ENCODE measurements around the gene RAI1.
"Not testable (repeated sequence)": the region's sequence is repeated elsewhere in the genome, so short reads cannot be mapped to it uniquely, and the experiment has no call there.

Gene RAI1

DNA sequence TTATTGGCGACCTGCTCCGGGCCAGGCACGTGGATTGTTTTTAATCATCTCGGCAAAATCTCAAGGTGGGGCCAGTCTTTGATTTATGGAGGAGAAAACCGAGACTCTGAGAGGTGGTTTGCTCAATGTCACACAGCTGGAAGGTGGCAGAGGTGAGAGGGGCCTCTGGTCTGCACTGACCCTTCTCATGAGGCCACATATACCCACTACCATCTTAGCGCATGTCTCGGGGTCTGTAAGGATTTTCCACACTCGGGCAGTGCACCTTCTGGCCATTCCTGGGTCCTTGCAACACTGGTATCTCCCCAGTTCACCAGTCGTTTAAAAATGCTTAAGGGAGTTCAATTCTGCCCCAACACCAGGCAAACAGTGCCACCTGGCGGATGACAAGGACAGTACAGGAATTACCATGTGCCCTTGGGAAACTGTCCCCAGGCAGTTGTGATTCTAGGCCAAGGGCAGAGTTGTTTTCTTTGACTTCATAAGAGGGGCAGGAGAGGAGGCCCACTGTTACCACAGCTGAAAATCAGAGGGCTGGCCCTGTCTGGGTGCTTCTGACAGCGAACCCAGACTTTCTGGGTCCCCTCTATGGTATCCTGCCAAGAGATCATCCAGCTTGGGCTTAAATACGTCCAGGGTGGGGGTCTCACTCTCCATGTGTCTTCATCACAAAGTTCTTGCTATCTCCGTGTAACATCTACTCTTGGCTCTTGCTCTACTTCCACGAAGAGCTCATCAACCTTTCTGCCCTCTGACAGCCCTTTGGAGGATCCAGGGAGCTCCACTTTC, 39.4 kb upstream of the RAI1 start:
- H3K4me3 ChIP-seq (replicated peaks; ENCODE audit: low read depth, low read length), result no peak overlapping the region
- peak; percentile 87 for DNase-seq (ENCODE audit: low read depth)
- TF ChIP-seq CTCF (IDR thresholded peaks at IDR 0.05; ENCODE audit: low read length, missing control alignments), result peak; percentile 91

GRCh38 chr17:17645148-17645547, 36.1 kb upstream of the RAI1 start:
- not testable (repeated sequence) for DNase-seq (ENCODE audit: low read depth); H3K4me3 ChIP-seq (replicated peaks; ENCODE audit: low read depth, low read length)

GRCh38 chr17:17645961-17646360, 35.3 kb upstream of the RAI1 start:
- DNase-seq (ENCODE audit: low read depth), result peak; percentile 19
- TF ChIP-seq CTCF (IDR thresholded peaks at IDR 0.05; ENCODE audit: low read length, missing control alignments), result no peak
- no peak overlapping the region for H3K4me3 ChIP-seq (replicated peaks; ENCODE audit: low read depth, low read length)

DNA sequence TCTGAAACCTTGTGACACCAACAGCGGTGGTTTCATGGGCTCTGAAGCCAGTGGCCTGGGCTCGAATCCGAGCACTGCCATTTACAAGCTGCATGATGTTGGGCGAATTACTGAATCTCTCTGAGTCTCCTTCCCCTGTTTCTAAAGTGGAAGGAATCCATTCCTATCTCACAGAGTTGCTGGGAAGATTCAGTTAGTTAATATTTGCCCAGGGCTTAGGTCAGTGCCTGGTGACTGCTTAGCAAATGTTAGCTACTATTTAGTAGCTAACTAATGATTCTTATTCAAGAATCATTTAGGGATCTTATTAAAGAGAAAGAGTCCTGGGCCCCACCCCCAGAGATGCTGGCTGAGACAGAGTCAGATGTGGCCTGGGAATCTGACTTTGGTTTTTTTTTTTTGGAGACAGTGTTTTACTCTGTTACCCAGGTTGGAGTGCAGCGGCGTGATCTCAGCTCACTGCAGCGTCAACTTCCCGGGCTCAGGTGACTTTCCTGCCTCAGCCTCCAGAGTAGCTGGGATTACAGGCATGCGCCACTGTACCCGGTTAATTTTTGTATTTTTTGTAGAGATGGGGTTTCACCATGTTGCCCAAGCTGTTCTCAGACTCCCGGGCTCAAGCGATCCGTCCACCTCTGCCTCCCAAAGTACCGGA, 33.6 kb upstream of the RAI1 start:
- no peak for DNase-seq (ENCODE audit: low read depth)
- no peak for TF ChIP-seq CTCF (IDR thresholded peaks at IDR 0.05; ENCODE audit: low read length, missing control alignments)
- no peak overlapping the region for H3K4me3 ChIP-seq (replicated peaks; ENCODE audit: low read depth, low read length)

- peak; percentile 30 for DNase-seq (ENCODE audit: low read depth)
- H3K4me3 ChIP-seq (replicated peaks; ENCODE audit: low read depth, low read length), result no peak overlapping the region
- no peak for TF ChIP-seq CTCF (IDR thresholded peaks at IDR 0.05; ENCODE audit: low read length, missing control alignments)
These were observed 32.5 kb upstream of the RAI1 start for GRCh38 chr17:17648762-17649161.

DNA sequence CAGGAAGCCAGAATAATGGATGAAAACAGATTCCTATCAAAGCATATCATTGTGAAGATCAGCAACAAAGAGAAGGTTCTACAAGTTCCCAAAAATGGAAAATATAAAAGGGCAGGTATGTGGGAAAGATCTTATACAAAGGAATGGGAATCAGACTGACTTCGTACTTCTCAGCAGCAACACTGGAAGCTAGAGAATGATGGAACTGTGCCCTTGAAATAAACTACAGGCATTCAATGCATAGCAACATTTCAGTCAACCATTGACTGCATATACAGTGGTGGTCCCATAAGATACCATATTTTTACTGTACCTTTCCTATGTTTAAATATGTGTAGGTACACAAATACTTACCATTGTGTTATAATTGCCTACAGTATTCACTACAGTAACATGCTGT, 30.3 kb upstream of the RAI1 start:
- no peak overlapping the region for H3K4me3 ChIP-seq (replicated peaks; ENCODE audit: low read depth, low read length)
- TF ChIP-seq CTCF (IDR thresholded peaks at IDR 0.05; ENCODE audit: low read length, missing control alignments), result no peak
- no peak for DNase-seq (ENCODE audit: low read depth)

GRCh38 chr17:17653343-17653742, 27.9 kb upstream of the RAI1 start:
- no peak for DNase-seq (ENCODE audit: low read depth)
- no peak for TF ChIP-seq CTCF (IDR thresholded peaks at IDR 0.05; ENCODE audit: low read length, missing control alignments)
- no peak overlapping the region for H3K4me3 ChIP-seq (replicated peaks; ENCODE audit: low read depth, low read length)
